Heart left ventricle (tissue), 16 donors: ENCODE measurements around the gene XPA. TPM values are rescaled to one million over a fixed set of nuclear protein-coding genes. Genes with fewer than 3 reads are reported as not detected.
"Not testable (repeated sequence)": the region's sequence is repeated elsewhere in the genome, so short reads cannot be mapped to it uniquely, and the experiment has no call there.

Source experiments
- ATAC-seq, 4 donors: fragments of 200-7000 bp; cut with Tn5 transposase; one replicate each; pipeline ENCODE4 v1.9.1; 2020 to 2022; ENCODE audit warnings: moderate library complexity in 4 of 4, mild to moderate bottlenecking in 3 of 4, moderate number of reproducible peaks in 1 of 4
- DNase-seq, 5 donors: peaks; one replicate each; pipeline ENCODE4 v3.0.0-alpha.2; 2020
- H3K27ac ChIP-seq, 12 donors: fragments of 200-600 bp; sonication (generic) in 4 of 12; one replicate each; pipeline versions ENCODE4 v1.5.0 to v1.8.0; 2016 to 2022; ENCODE audit warnings: mild to moderate bottlenecking in 2 of 12
- H3K27me3 ChIP-seq, 9 donors: fragments of 200-600 bp; sonication (generic) in 2 of 9; one replicate each; pipeline versions ENCODE4 v1.5.1 to v1.8.0; 2016 to 2022; ENCODE audit warnings: mild to moderate bottlenecking in 3 of 9
- H3K36me3 ChIP-seq, 9 donors: fragments of 200-600 bp; sonication (generic) in 2 of 9; one replicate each; pipeline versions ENCODE4 v1.5.0 to v1.8.0; 2018 to 2022; ENCODE audit warnings: mild to moderate bottlenecking in 2 of 9
- H3K4me1 ChIP-seq, 12 donors: fragments of 200-600 bp; sonication (generic) in 4 of 12; one replicate each; pipeline versions ENCODE4 v1.5.0 to v1.8.0; 2016 to 2022; ENCODE audit warnings: mild to moderate bottlenecking in 3 of 12
- H3K4me3 ChIP-seq, 12 donors: fragments of 200-600 bp; sonication (generic) in 4 of 12; one replicate each; pipeline versions ENCODE4 v1.5.0 to v1.8.0; 2017 to 2022; ENCODE audit warnings: mild to moderate bottlenecking in 9 of 12, moderate library complexity in 4 of 12
- H3K9me3 ChIP-seq, 12 donors: fragments of 200-600 bp; sonication (generic) in 4 of 12; one replicate each; pipeline versions ENCODE4 v1.5.0 to v1.8.0; 2016 to 2022; ENCODE audit warnings: mild to moderate bottlenecking in 1 of 12
- POLR2A ChIP-seq, 2 donors: fragments of 450-650 bp; IDR thresholded peaks; one replicate each; pipeline ENCODE4 v1.6.1; 2017; ENCODE audit warnings: antibody characterized with exemption in 2 of 2, mild to moderate bottlenecking in 2 of 2, moderate library complexity in 2 of 2
- WGBS, 4 donors: extraction: QIAGEN DNeasy Blood & Tissue Kit in 2 of 4; methylation state at CpG; one replicate each; pipeline versions ENCODE4 v1.1.5 to v1.1.7; 2013 to 2018; 5-methylcytosine and 5-hydroxymethylcytosine counted together
- intact Hi-C, 10 donors: fragments of 100-400 bp; cut with DNase I; formaldehyde crosslinking; loops; one replicate each; pipeline versions ENCODE4 v1.11.1 to v1.14.2; 2022
- long read RNA-seq, 3 donors: library from polyadenylated mRNA; unstranded; transcript quantifications; one replicate each; pipeline ENCODE4 v2.0.0, GENCODE V29; 2020 to 2021
- polyA plus RNA-seq, 2 donors: library from polyadenylated mRNA; stranded (reverse); fragments of 200-250 nt; gene quantifications; one replicate each; pipeline ENCODE4 v1.2.3, GENCODE V29; 2013
- total RNA-seq, 9 donors: library from RNA; depleted of rRNA in 2 of 9; stranded (reverse); fragments of >200 nt in 2 of 9; fragmentation: NEBNext Ultra II Directional in 3 of 9; extraction: Animal tissue kit (Norgen Biotek cat#: 25700) in 3 of 9; gene quantifications; one replicate each; pipeline versions ENCODE4 v1.1.0 to v1.2.4, GENCODE V29; 2016 to 2023
- TF ChIP-seq, protein P1 (sequence below), 12 donors: fragments of 200-600 bp; sonication (generic) in 4 of 12; IDR thresholded peaks; one replicate each; pipeline versions ENCODE4 v1.5.0 to v1.8.0; 2018 to 2022; ENCODE audit warnings: antibody characterized with exemption in 12 of 12, mild to moderate bottlenecking in 5 of 12
- donor health status: ischemic (EF 13 %, LVEDD 7.1; RV severe dilation, severe dysfunction).
- donor health status: healthy with polysubstance abuse.
- donor health status: DM: no; HTN: yes; CAD: no.
- donor health status: DM: no; HTN: no; CAD: no.
- donor health status: ischemic (EF 25% LVEDD 6.9; RV normal size, moderate dysfunction).
- donor health status: ischemic (EF 25% LVEDD 5.7; RV mildly dilated, moderate dysfunction).
- donor health status: healthy.
- donor health status: DM: yes; HTN: yes; CAD: no.
- donor health status: ischemic (EF 35%, LVEDD 5.7; RV mildly dilated, moderate dysfunction).
- donor health status: nonischemic (EF 11% LVEDD 7.7; RV severe dilation, severe dysfunction).
- donor health status: DM: yes; HTN: yes; CAD: no.
- donor health status: PGD.
- donor health status: ischemic (EF 29% LVEDD 5.4; RV normal size, mild dysfunction).
- donor health status: nonischemic (EF 23%, LVEDD 6.1; RV moderate dilation, normal function).

The XPA gene
- total RNA-seq = 10 to 100 TPM in 2 of 9 donors, 1 to 10 TPM in 7; 4.0 to 12.1 (median 9.4) TPM
- polyA plus RNA-seq = 1 to 10 TPM; 5.6 to 8.3 TPM
- long read RNA-seq, donor 1, transcript XPA-201 (6 exons, 1,417 nt) = major isoform, 6 of 15 reads
- long read RNA-seq, donor 1, partial matches to known transcripts = 5 of 15 reads
- long read RNA-seq, donor 1, other reads (novel, unspliced or antisense) = 4 of 15 reads
- long read RNA-seq, donor 2, partial matches to known transcripts = 7 of 13 reads
- long read RNA-seq, donor 2, other reads (novel, unspliced or antisense) = 2 of 13 reads
- long read RNA-seq, donor 3, partial matches to known transcripts = 3 of 9 reads
- long read RNA-seq, donor 3, other reads (novel, unspliced or antisense) = 3 of 9 reads

- no peaks in the 10 kb centered on the region for H3K27me3 ChIP-seq
- H3K27ac ChIP-seq = peak within 1 kb of the TSS; percentile 83 to 97 (median 94)
- H3K36me3 ChIP-seq = peaks cover 0 to 18% (median 12%) of the 10 kb centered on the region in 9 donors
- ATAC-seq (peak; percentile 99 to 100 (median 99)), DNase-seq (peak; percentile 97 to 99 (median 98))
- TF ChIP-seq POLR2A (IDR thresholded peaks at IDR 0.05) = peak in 1 of 2 donors; percentile 95
- TF ChIP-seq, protein P1, sequence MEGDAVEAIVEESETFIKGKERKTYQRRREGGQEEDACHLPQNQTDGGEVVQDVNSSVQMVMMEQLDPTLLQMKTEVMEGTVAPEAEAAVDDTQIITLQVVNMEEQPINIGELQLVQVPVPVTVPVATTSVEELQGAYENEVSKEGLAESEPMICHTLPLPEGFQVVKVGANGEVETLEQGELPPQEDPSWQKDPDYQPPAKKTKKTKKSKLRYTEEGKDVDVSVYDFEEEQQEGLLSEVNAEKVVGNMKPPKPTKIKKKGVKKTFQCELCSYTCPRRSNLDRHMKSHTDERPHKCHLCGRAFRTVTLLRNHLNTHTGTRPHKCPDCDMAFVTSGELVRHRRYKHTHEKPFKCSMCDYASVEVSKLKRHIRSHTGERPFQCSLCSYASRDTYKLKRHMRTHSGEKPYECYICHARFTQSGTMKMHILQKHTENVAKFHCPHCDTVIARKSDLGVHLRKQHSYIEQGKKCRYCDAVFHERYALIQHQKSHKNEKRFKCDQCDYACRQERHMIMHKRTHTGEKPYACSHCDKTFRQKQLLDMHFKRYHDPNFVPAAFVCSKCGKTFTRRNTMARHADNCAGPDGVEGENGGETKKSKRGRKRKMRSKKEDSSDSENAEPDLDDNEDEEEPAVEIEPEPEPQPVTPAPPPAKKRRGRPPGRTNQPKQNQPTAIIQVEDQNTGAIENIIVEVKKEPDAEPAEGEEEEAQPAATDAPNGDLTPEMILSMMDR (IDR thresholded peaks at IDR 0.05) = peak in 2 of 12 donors; percentile 3 to 6
- H3K9me3 ChIP-seq = no peaks in the 10 kb centered on the region
- WGBS, 4 donors = 0% methylated on average over 33 to 82 of the region's 82 CpGs
- intact Hi-C loops = no loop called here
- peak within 1 kb of the TSS; percentile 54 to 96 (median 80) for H3K4me3 ChIP-seq
- peaks cover 10 to 37% (median 26%) of the 10 kb centered on the region in 12 donors for H3K4me1 ChIP-seq
These were observed at the start of gene XPA for GRCh38 chr9:97696803-97697601. Gene XPA (minus strand): TSS chr9:97697340. CDS start chr9:97697292, 48 bp downstream.

DNA sequence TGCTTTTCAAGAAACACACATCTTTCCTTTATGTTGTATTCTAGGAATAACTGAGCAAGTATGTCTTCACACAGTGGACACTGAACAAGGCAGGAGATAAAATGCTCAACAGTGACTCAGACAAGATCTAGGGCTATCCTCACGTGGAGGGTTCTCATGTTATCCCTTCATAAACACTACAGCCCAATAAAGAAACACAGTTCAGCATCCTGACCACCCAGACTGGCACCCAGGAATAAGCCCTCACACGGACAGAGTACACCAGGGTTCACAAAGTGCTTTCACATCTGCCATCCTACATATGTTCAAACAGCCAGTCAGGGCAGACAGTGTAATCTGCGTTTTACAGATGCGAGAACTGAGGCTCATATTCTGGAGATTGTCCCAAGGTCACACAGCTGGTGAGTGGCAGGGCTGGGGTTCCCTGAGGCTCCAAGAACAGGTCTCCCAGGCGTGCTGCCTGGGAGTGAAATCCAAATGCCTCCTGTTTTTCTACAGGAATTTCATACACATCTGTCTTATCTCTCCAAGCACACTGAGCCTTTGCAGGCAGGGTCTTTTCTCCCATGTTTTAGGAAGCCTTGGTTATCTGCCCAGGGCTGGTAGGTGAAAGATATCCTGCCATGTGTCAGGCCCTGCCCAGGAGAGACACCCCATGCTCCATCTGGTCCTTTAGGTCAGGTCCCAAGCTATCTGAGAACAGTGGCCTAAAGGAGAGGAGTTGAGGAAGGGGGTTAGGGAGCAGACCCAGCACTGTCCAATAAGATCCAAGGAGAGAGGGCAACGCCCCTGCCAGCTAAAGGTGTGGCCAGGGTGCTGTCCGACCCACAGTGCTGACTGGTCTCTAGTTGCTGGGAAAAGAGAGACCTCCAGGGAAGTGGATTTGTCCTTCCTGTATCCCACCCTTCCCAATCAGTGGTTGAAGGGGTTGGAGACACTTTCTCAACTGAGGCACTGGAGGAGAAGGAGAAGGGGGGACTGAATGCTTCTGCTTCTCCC lies 47.9 kb upstream of the XPA start:
- H3K9me3 ChIP-seq = peaks cover 0 to 19% (median 6%) of the 10 kb centered on the region in 12 donors
- intact Hi-C loops = no loop called here
- H3K4me1 ChIP-seq = peaks cover 0 to 13% (median 9%) of the 10 kb centered on the region in 12 donors
- H3K27me3 ChIP-seq = peaks cover 0 to 48% (median 3%) of the 10 kb centered on the region in 9 donors
- ATAC-seq (peak in 1 of 4 donors; percentile 51), DNase-seq (no peak)
- no peak overlapping the region for H3K4me3 ChIP-seq
- H3K36me3 ChIP-seq = no peaks in the 10 kb centered on the region
- 23 to 31% (median 28%) methylated on average over 4 to 7 of the region's 7 CpGs for WGBS, 4 donors
- no peak for TF ChIP-seq POLR2A (IDR thresholded peaks at IDR 0.05)
- TF ChIP-seq, protein P1 (IDR thresholded peaks at IDR 0.05) = no peak
- no peak overlapping the region for H3K27ac ChIP-seq

- WGBS, 4 donors = 44 to 57% (median 50%) methylated on average over 7 of the region's 7 CpGs
These were observed 46.9 kb upstream of the XPA start for GRCh38 chr9:97744025-97744424.

GRCh38 chr9:97742545-97742944 lies 45.4 kb upstream of the XPA start:
- Histone ChIP-seq H3K4me3 (no peak overlapping the region), H3K4me1 (peaks cover 0 to 13% (median 9%) of the 10 kb centered on the region in 12 donors), H3K27me3 (peaks cover 0 to 67% (median 12%) of the 10 kb centered on the region in 9 donors), H3K27ac (no peak overlapping the region), H3K36me3 (no peaks in the 10 kb centered on the region), H3K9me3 (peaks cover 0 to 19% (median 6%) of the 10 kb centered on the region in 12 donors)
- no peak for ATAC-seq
- DNase-seq = no peak
- WGBS, 4 donors = 88 to 90% (median 88%) methylated on average over 8 to 10 of the region's 10 CpGs
- no peak for TF ChIP-seq POLR2A (IDR thresholded peaks at IDR 0.05)
- TF ChIP-seq, protein P1 (IDR thresholded peaks at IDR 0.05) = no peak
- intact Hi-C loops = no loop called here

More at GRCh38 chr9:97744025-97744424, 46.9 kb upstream of the XPA start:
- peaks cover 0 to 55% (median 9%) of the 10 kb centered on the region in 9 donors for H3K27me3 ChIP-seq
- peaks cover 0 to 13% (median 9%) of the 10 kb centered on the region in 12 donors for H3K4me1 ChIP-seq
- intact Hi-C loops, H3K36me3 ChIP-seq, DNase-seq, ATAC-seq, H3K4me3 ChIP-seq, H3K27ac ChIP-seq: not testable (repeated sequence)
- H3K9me3 ChIP-seq = peaks cover 0 to 19% (median 6%) of the 10 kb centered on the region in 12 donors
